Thyroid gland (tissue), 4 donors: Measurements from ENCODE around the gene SELENOM.

Experiments used
- POLR2A ChIP-seq, 2 donors: fragments of 450-650 bp; IDR thresholded peaks; one replicate each; pipeline ENCODE4 v1.6.1; 2017; ENCODE audit warnings: antibody characterized with exemption in 2 of 2, mild to moderate bottlenecking in 2 of 2, moderate library complexity in 1 of 2
- TF ChIP-seq, protein P1 (sequence below), 6 experiments: fragments of 200-600 bp in 3 of 6; fragments of 450-650 bp in 3 of 6; sonication (generic) in 3 of 6; IDR thresholded peaks; one replicate each; pipeline ENCODE4 v1.5.1; 2016 to 2019; ENCODE audit warnings: antibody characterized with exemption in 6 of 6, mild to moderate bottlenecking in 2 of 6, inconsistent platforms in 1 of 6, moderate library complexity in 1 of 6

DNA sequence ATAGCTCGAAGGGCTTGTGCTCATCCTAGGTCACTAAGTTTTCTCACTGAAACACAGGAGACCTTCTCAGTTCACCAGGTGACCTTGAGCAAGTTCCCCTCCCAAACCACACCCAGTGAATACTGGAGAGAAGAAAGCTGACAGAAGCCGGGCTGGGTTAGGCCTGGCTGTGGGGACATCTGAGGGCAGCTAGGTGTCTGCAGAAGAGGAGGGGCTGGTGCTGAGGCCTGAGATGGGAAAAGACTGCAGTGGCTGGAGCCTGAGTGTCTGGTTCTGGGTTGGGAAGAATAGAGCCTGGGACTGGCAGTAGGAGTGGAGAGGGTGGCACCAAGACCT lies 14.8 kb upstream of the SELENOM start:
- TF ChIP-seq, protein P1, sequence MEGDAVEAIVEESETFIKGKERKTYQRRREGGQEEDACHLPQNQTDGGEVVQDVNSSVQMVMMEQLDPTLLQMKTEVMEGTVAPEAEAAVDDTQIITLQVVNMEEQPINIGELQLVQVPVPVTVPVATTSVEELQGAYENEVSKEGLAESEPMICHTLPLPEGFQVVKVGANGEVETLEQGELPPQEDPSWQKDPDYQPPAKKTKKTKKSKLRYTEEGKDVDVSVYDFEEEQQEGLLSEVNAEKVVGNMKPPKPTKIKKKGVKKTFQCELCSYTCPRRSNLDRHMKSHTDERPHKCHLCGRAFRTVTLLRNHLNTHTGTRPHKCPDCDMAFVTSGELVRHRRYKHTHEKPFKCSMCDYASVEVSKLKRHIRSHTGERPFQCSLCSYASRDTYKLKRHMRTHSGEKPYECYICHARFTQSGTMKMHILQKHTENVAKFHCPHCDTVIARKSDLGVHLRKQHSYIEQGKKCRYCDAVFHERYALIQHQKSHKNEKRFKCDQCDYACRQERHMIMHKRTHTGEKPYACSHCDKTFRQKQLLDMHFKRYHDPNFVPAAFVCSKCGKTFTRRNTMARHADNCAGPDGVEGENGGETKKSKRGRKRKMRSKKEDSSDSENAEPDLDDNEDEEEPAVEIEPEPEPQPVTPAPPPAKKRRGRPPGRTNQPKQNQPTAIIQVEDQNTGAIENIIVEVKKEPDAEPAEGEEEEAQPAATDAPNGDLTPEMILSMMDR (IDR thresholded peaks at IDR 0.05), result no peak
- TF ChIP-seq POLR2A (IDR thresholded peaks at IDR 0.05), result no peak
